Transverse colon (tissue), 4 donors: ENCODE results near the gene ARHGEF1.

ENCODE experiments used
- EP300 ChIP-seq: sonication (generic); formaldehyde crosslinking; IDR thresholded peaks from one replicate; pipeline ENCODE4 v1.6.1; 2017; ENCODE audit warnings: antibody characterized with exemption, low read depth
- POLR2A ChIP-seq: fragments of 450-650 bp; IDR thresholded peaks from one replicate; pipeline ENCODE4 v1.6.1; 2016; ENCODE audit warnings: antibody characterized with exemption, mild to moderate bottlenecking, moderate library complexity
- POLR2AphosphoS5 ChIP-seq, 3 donors: sonication (generic); formaldehyde crosslinking; IDR thresholded peaks; one replicate each; pipeline ENCODE4 v1.6.1; 2016; ENCODE audit warnings: antibody characterized with exemption in 3 of 3
- TF ChIP-seq, protein P1 (sequence below), 5 experiments: fragments of 200-600 bp in 3 of 5; fragments of 450-650 bp in 2 of 5; sonication (generic) in 3 of 5; IDR thresholded peaks; 1 replicate in 2 of 5; 2 replicates in 3 of 5; pipeline ENCODE4 v1.5.1; 2016 to 2017; ENCODE audit warnings: antibody characterized with exemption in 5 of 5, inconsistent platforms in 3 of 5, mild to moderate bottlenecking in 2 of 5, moderate library complexity in 1 of 5

DNA sequence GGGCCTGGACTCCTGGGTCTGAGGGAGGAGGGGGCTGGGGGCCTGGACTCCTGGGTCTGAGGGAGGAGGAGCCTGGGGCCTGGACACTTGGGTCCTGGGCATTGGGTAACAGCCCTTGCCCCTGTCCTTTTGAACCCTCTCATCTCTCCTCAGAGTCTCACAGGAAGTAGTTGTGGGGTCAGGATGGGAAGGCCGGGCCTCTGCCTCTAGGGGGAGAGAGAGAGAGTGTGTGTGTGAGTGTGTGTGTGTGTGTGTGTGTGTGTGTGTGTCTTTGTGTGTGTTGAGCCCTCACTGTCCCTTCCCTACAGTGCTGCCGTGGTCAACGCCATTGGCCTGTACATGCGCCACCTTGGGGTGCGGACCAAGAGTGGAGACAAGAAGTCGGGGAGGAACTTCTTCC is 10.9 kb downstream of the ARHGEF1 start:
- TF ChIP-seq, protein P1, sequence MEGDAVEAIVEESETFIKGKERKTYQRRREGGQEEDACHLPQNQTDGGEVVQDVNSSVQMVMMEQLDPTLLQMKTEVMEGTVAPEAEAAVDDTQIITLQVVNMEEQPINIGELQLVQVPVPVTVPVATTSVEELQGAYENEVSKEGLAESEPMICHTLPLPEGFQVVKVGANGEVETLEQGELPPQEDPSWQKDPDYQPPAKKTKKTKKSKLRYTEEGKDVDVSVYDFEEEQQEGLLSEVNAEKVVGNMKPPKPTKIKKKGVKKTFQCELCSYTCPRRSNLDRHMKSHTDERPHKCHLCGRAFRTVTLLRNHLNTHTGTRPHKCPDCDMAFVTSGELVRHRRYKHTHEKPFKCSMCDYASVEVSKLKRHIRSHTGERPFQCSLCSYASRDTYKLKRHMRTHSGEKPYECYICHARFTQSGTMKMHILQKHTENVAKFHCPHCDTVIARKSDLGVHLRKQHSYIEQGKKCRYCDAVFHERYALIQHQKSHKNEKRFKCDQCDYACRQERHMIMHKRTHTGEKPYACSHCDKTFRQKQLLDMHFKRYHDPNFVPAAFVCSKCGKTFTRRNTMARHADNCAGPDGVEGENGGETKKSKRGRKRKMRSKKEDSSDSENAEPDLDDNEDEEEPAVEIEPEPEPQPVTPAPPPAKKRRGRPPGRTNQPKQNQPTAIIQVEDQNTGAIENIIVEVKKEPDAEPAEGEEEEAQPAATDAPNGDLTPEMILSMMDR (IDR thresholded peaks at IDR 0.05), result no peak
- TF ChIP-seq POLR2A (no peak), POLR2AphosphoS5 (IDR thresholded peaks at IDR 0.05) (no peak), EP300 (no peak)
